ENCODE results near the gene CEP85L. TPM values are rescaled to one million over a fixed set of nuclear protein-coding genes. Genes with fewer than 3 reads are reported as not detected.

CEP85L gene
- total and polyA plus RNA-seq, 2 of the 4 experiments (the other 2 are of a cell fraction): 2.3 to 25.6 TPM

- Histone ChIP-seq H2BK15ac (ENCODE audit: low read depth, low read length) (no peak overlapping the region), H3K27me3 (ENCODE audit: control insufficient read depth, insufficient read depth, low read length) (no peaks in the 10 kb centered on the region), H3K36me3 (ENCODE audit: control insufficient read depth, insufficient read depth, low read length) (peaks cover 8% of the 10 kb centered on the region; the same call in 1 of the 2 replicates), H2AFZ (replicated peaks; ENCODE audit: low read length, poor library complexity) (no peak overlapping the region), H2BK120ac (ENCODE audit: low read depth, low read length) (no peak overlapping the region), H3K18ac (ENCODE audit: low read depth, low read length) (no peak overlapping the region), H3K14ac (replicated peaks; ENCODE audit: low read depth, low read length) (no peak overlapping the region), H3K4me2 (ENCODE audit: low read depth, low read length) (no peak overlapping the region), H4K91ac (ENCODE audit: insufficient read depth, low read depth, low read length) (no peak overlapping the region), H4K20me1 (ENCODE audit: insufficient read depth, low read length) (no peaks in the 10 kb centered on the region), H2BK5ac (ENCODE audit: low read depth, low read length, poor library complexity, severe bottlenecking) (no peak overlapping the region), H3K4ac (ENCODE audit: low read depth, low read length) (no peak overlapping the region), H3K4me3 (ENCODE audit: insufficient read depth, low read depth, low read length) (no peak overlapping the region), H3K27ac (ENCODE audit: insufficient read depth, low read length) (no peak overlapping the region), H3K56ac (ENCODE audit: extremely low read depth, insufficient read depth, low read length) (no peak overlapping the region), H3K9ac (ENCODE audit: low read depth, low read length) (no peak overlapping the region), H2AK9ac (replicated peaks; ENCODE audit: low read depth, low read length, poor library complexity) (no peak overlapping the region), H3K79me1 (ENCODE audit: low read depth in 1 of 2, low read length in 2 of 2) (no peaks in the 10 kb centered on the region), H2BK20ac (ENCODE audit: low read depth, low read length) (no peak overlapping the region), H3K9me3 (ENCODE audit: control insufficient read depth, insufficient read depth, low read length) (peaks cover 7% of the 10 kb centered on the region), H4K8ac (ENCODE audit: low read depth in 2 of 2, low read length in 2 of 2) (no peak overlapping the region), H3K4me1 (ENCODE audit: control insufficient read depth, insufficient read depth, low read length) (no peaks in the 10 kb centered on the region; the same call in 1 of the 2 replicates), H3K9me1 (ENCODE audit: insufficient read depth, low read length) (no peaks in the 10 kb centered on the region), H3K23ac (ENCODE audit: low read depth, low read length) (no peak overlapping the region), H4K5ac (ENCODE audit: low read depth, low read length) (no peak overlapping the region), H2AK5ac (ENCODE audit: low read depth, low read length) (no peak overlapping the region)
- BruUV-seq (replicated peaks): no TSS peak
- ChIA-PET CTCF (no interaction called here), POLR2A (ENCODE audit: unreplicated experiment) (no interaction called here)
- intact Hi-C loops (cut with micrococcal nuclease): no loop called here
- dilution Hi-C loops (cut with HindIII; ENCODE audit: low sequenced_read_pairs, unreplicated experiment): no loop called here
- TF ChIP-seq BHLHE40 (IDR thresholded peaks at IDR 0.05; ENCODE audit: low read depth, low read length): no peak
- TF ChIP-seq SMC3 (IDR thresholded peaks at IDR 0.05; ENCODE audit: low read depth, low read length): no peak
- no peak for TF ChIP-seq MXI1 (IDR thresholded peaks at IDR 0.05; ENCODE audit: borderline replicate concordance, low read depth, low read length)
- no peak for TF ChIP-seq CHD1 (IDR thresholded peaks at IDR 0.05; ENCODE audit: low read depth, low read length)
- no peak for TF ChIP-seq USF2 (IDR thresholded peaks at IDR 0.05; ENCODE audit: low read depth, low read length)
- no peak for TF ChIP-seq RFX5 (IDR thresholded peaks at IDR 0.05; ENCODE audit: low read depth, low read length)
- TF ChIP-seq FOS (IDR thresholded peaks at IDR 0.05; ENCODE audit: low read depth, low read length): no peak
- DNase-seq: no peak
- in situ Hi-C loops (cut with MboI; ENCODE audit: low sequenced_read_pairs): no loop called here
- no peak for ATAC-seq (ENCODE audit: low read depth)
Measured at GRCh38 chr6:118488631-118489030, 162.8 kb downstream of the CEP85L start.
